Measurements from ENCODE around the gene CD300A.
A peak's percentile ranks its signal among the peaks of the same experiment; 100 is the strongest.

CD300A gene

DNA sequence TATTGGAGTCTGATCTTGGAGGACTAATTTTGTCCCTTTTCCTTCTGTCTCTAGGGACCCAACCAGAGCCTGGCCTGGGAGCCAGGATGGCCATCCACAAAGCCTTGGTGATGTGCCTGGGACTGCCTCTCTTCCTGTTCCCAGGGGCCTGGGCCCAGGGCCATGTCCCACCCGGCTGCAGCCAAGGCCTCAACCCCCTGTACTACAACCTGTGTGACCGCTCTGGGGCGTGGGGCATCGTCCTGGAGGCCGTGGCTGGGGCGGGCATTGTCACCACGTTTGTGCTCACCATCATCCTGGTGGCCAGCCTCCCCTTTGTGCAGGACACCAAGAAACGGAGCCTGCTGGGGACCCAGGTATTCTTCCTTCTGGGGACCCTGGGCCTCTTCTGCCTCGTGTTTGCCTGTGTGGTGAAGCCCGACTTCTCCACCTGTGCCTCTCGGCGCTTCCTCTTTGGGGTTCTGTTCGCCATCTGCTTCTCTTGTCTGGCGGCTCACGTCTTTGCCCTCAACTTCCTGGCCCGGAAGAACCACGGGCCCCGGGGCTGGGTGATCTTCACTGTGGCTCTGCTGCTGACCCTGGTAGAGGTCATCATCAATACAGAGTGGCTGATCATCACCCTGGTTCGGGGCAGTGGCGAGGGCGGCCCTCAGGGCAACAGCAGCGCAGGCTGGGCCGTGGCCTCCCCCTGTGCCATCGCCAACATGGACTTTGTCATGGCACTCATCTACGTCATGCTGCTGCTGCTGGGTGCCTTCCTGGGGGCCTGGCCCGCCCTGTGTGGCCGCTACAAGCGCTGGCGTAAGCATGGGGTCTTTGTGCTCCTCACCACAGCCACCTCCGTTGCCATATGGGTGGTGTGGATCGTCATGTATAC, 26.5 kb upstream of the CD300A start:
- peaks cover 9% of the 10 kb centered on the region for H3K4me1 ChIP-seq (ENCODE audit: insufficient read depth, poor library complexity, severe bottlenecking)
- DNase-seq (ENCODE audit: low spot score) (peak; percentile 60), ATAC-seq (ENCODE audit: low read depth) (no peak)
- no peaks in the 10 kb centered on the region for H3K9me3 ChIP-seq (ENCODE audit: severe bottlenecking)
- no peaks in the 10 kb centered on the region for H3K27me3 ChIP-seq (ENCODE audit: insufficient read depth, poor library complexity, severe bottlenecking)
- H3K27ac ChIP-seq (ENCODE audit: poor library complexity, severe bottlenecking): no peak overlapping the region
- H3K36me3 ChIP-seq (ENCODE audit: low read depth): no peaks in the 10 kb centered on the region
- TF ChIP-seq CTCF (IDR thresholded peaks at IDR 0.05; ENCODE audit: poor library complexity, severe bottlenecking): no peak
- H3K4me3 ChIP-seq (ENCODE audit: severe bottlenecking): no peak overlapping the region

DNA sequence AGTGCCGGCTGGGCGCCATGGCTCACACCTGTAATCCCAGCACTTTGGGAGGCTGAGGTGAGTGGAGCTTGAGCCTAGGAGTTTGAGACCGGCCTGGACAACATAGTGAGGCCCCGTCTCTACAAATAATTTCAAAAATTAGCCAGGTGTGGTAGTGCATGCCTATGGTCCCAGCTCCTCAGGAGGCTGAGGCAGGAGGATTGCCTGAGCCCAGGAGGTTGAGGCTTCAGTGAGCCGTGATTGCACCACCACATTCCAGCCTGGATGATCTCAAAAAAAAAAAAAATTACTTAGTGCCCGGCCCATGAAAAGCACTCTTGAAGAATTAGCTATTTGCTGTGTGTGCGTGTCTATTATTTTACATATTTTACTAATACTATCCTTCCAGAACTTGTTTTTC, 24.9 kb upstream of the CD300A start:
- H3K27me3 ChIP-seq (ENCODE audit: insufficient read depth, poor library complexity, severe bottlenecking): no peaks in the 10 kb centered on the region
- no peak for DNase-seq (ENCODE audit: low spot score)
- no peaks in the 10 kb centered on the region for H3K9me3 ChIP-seq (ENCODE audit: severe bottlenecking)
- H3K4me3 ChIP-seq (ENCODE audit: severe bottlenecking): no peak overlapping the region
- ATAC-seq (ENCODE audit: low read depth): no peak
- peaks cover 10% of the 10 kb centered on the region for H3K4me1 ChIP-seq (ENCODE audit: insufficient read depth, poor library complexity, severe bottlenecking)
- H3K27ac ChIP-seq (ENCODE audit: poor library complexity, severe bottlenecking): no peak overlapping the region
- TF ChIP-seq CTCF (IDR thresholded peaks at IDR 0.05; ENCODE audit: poor library complexity, severe bottlenecking): no peak
- H3K36me3 ChIP-seq (ENCODE audit: low read depth): no peaks in the 10 kb centered on the region

DNA sequence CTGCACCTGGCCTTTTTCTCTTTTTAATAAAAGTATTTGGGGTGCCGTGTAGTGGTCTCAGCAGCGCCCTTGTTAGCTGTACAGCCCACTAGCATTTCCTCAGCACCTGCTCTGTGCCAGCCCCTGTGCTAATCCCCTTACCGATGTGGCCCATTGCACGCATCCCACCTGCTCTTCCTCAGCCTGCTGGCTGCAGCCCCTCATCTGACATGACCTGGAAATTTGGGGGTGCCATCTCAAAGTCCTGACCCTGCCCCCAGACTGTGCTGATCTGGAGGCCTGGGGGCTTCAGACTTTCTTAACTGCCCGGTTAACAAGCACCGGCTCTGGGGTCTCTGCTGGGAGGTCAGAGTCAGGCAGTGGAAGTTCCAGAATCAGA, 24.2 kb upstream of the CD300A start:
- ATAC-seq (ENCODE audit: low read depth): no peak
- Histone ChIP-seq H3K27ac (ENCODE audit: poor library complexity, severe bottlenecking) (no peak overlapping the region), H3K27me3 (ENCODE audit: insufficient read depth, poor library complexity, severe bottlenecking) (no peaks in the 10 kb centered on the region), H3K36me3 (ENCODE audit: low read depth) (no peaks in the 10 kb centered on the region), H3K4me3 (ENCODE audit: severe bottlenecking) (no peak overlapping the region), H3K9me3 (ENCODE audit: severe bottlenecking) (no peaks in the 10 kb centered on the region), H3K4me1 (ENCODE audit: insufficient read depth, poor library complexity, severe bottlenecking) (peaks cover 11% of the 10 kb centered on the region)
- no peak for DNase-seq (ENCODE audit: low spot score)
- TF ChIP-seq CTCF (IDR thresholded peaks at IDR 0.05; ENCODE audit: poor library complexity, severe bottlenecking): no peak

DNA sequence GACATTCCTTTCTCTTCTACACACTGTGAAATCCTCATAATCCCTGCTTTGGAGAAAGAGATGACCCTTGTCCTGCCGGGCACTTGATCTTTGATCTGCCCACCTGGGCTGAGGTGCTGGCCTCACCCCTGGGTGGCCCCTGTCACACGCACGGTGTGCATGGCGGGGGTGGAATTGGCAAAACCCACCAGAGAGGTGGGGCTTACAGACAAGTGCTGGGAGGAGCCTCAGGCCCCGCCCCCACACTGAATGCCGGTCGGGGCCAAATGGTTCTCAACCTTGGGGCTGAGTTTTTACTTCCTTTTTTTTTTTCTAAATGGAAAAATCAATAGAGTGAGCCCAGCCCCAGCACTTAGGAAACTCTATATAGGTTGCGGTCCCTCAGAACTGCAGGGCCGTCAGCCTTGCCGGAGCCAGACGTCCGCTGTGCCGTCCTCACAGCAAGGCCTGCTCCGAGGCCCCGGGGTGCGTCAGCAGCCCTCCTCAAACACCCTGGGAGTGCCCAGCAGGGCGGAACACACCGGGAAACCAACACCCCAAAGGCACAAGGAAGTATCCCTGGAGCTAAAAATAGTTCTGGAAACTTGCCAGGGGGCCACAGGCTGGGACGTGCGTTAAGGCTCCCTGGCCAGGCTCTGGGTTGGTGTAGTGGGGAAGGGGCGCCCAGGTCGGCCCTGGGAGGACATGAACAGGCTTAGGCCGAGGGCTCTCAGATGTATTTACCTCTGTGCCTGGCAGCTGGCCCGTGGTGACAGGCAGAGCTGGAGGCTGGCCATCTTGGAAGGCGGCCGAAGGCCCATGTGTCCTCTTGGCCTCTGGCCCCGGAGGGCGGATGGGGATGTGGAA, 23.5 kb upstream of the CD300A start:
- H3K4me3 ChIP-seq (ENCODE audit: severe bottlenecking): peak overlapping the region; percentile 3
- no peaks in the 10 kb centered on the region for H3K9me3 ChIP-seq (ENCODE audit: severe bottlenecking)
- peaks cover 11% of the 10 kb centered on the region for H3K4me1 ChIP-seq (ENCODE audit: insufficient read depth, poor library complexity, severe bottlenecking)
- TF ChIP-seq CTCF (IDR thresholded peaks at IDR 0.05; ENCODE audit: poor library complexity, severe bottlenecking): no peak
- no peaks in the 10 kb centered on the region for H3K27me3 ChIP-seq (ENCODE audit: insufficient read depth, poor library complexity, severe bottlenecking)
- DNase-seq (ENCODE audit: low spot score) (peak; percentile 72), ATAC-seq (ENCODE audit: low read depth) (peak; percentile 87)
- H3K27ac ChIP-seq (ENCODE audit: poor library complexity, severe bottlenecking): peak overlapping the region; percentile 33
- no peaks in the 10 kb centered on the region for H3K36me3 ChIP-seq (ENCODE audit: low read depth)

All from RWPE2 (cell line).